IPS-18a (cell line): ENCODE results near the gene TRAPPC12.

ENCODE experiments used
- H3K27ac ChIP-seq: one replicate; pipeline ENCODE4 v1.5.1; 2013; ENCODE audit warnings: low read length
- H3K27me3 ChIP-seq: one replicate; pipeline ENCODE4 v1.6.1; 2013; ENCODE audit warnings: mild to moderate bottlenecking, low read length; ENCODE audit not compliant: control insufficient read depth, insufficient read depth
- H3K36me3 ChIP-seq: one replicate; pipeline ENCODE4 v1.6.1; 2013; ENCODE audit warnings: low read depth, low read length; ENCODE audit not compliant: control insufficient read depth
- H3K4me1 ChIP-seq: one replicate; pipeline ENCODE4 v1.6.1; 2013; ENCODE audit warnings: low read depth, low read length; ENCODE audit not compliant: control insufficient read depth
- H3K4me3 ChIP-seq: one replicate; pipeline ENCODE4 v1.5.1; 2013; ENCODE audit warnings: low read length
- H3K9ac ChIP-seq: one replicate; pipeline ENCODE4 v1.6.1; 2013; ENCODE audit warnings: mild to moderate bottlenecking, low read length, moderate library complexity
- H3K9me3 ChIP-seq: one replicate; pipeline ENCODE4 v1.6.1; 2013; ENCODE audit warnings: low read depth, low read length; ENCODE audit not compliant: control insufficient read depth

TRAPPC12 gene

DNA sequence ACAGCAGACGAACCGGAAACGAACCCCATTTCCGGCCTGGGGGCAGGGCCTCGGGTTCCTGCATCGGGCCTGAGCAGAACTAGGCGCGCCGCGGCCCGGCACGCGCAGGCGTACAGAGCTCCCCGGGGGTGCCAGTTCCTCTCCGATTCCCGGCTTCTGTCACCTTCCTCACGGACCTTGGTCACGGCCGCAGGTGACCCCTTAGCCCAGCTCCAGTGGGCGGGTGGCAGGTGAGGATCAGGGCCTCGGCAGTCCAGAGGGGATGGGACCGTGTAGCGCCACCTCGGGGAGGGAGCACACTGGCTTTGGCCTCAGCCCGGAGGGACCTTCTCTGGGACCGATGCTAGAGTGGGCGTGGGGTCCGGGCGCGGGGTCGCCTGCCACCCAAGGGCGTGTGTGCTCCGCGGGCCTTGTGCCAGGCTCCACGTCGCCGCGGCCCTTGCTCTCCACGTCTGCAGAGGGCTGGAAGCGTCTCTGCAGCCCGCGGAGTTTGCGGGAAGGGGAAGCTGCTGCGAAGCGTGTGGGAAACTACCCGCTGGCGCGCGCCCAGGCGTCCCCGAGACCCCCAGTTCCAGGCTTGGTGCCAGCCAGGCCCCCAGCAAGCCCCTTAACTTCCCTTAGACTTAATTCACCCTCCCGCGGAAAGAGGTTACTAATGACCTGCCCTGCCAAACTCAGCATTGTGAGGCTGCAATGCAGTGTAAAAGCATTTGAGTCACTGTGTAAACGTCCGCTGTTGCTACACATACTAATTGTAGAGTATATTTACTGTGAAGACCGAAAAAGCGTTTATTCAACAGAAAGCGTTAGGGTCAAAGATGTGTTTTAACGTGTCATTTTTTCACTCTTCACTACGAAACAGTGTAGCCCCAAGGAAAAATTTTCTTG, at the start of gene TRAPPC12:
Gene TRAPPC12 (plus strand): TSS at position 48 of the 888 bp plus-strand sequence. CDS start 7,930 bp downstream, outside the sequence.
- Histone ChIP-seq H3K9ac (peak within 1 kb of the TSS; percentile 73), H3K36me3 (peaks cover 3% of the 10 kb centered on the region), H3K4me3 (peak within 1 kb of the TSS; percentile 99), H3K9me3 (no peaks in the 10 kb centered on the region), H3K27me3 (no peaks in the 10 kb centered on the region), H3K27ac (no peak within 1 kb of the TSS), H3K4me1 (peaks cover 17% of the 10 kb centered on the region)

DNA sequence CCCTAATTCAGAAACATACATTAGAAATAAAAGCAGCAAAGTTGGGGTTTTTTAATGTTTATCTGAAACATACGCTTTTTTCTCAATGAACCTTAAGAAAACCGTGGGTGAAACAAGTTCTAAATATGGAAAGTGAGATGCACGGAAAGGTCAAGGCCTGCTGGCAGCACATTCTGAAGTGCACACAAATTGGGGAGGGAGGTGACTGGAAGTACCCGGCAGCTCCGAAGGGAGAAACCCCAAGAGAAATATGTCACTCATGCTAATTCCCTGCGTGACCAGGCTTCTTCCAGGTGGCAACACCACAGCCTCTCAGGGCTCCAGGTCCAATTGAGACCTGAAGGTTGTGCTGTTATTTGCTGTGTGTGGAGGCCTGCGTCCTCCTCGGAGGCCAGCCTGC, 47.4 kb upstream of the TRAPPC12 start:
- Histone ChIP-seq H3K9me3 (no peaks in the 10 kb centered on the region), H3K4me3 (no peak overlapping the region), H3K27ac (no peak overlapping the region), H3K36me3 (peaks cover 3% of the 10 kb centered on the region), H3K27me3 (no peaks in the 10 kb centered on the region), H3K9ac (no peak overlapping the region), H3K4me1 (no peaks in the 10 kb centered on the region)

DNA sequence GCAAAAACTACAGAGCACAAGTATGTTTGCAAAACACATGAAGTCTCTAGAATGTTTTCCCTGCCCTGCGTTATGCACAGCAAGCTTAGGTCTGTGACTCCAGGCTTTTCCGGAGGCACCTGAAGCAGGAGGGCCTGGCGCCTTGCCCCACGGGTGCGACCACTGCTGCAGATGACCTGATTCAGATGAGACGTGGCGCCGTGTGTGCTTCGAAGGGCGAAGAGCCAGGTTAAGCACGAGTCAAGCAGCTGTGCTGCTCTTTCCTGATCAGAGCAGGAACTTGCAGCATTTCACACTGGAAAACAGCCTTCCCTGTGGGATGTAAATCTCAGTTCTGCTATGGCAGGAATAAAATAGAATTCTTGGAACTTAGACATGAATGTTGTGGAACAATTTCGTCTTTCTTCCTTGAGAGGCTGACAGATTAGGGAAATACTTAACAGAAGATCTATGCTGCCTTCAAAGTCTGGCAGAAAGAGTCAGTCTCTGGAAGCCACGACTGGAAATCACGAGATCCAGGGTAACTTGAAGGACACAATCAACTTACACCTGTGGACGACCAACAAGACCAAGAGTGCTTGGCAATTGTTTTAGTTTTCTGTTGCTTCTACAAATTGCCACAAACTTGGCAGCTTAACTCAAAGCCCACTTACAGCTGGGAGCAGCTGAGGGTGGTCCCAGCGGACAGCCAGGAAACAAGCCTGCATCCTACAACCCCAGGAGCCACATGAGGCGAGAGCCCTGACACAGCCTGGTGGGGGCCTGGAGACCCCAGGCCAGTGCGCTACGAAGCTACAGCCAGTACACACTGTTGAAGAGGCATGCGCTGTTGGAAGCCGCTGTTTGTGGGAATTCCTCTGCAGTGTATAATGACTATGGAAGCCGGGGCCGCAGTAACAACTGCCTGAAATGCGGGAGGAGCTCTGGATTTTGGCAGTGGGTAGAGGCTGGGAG, 44.8 kb upstream of the TRAPPC12 start:
- no peak overlapping the region for H3K27ac ChIP-seq
- no peaks in the 10 kb centered on the region for H3K9me3 ChIP-seq
- H3K9ac ChIP-seq, result no peak overlapping the region
- no peaks in the 10 kb centered on the region for H3K4me1 ChIP-seq
- H3K4me3 ChIP-seq, result no peak overlapping the region
- H3K36me3 ChIP-seq, result peaks cover 3% of the 10 kb centered on the region
- H3K27me3 ChIP-seq, result no peaks in the 10 kb centered on the region

DNA sequence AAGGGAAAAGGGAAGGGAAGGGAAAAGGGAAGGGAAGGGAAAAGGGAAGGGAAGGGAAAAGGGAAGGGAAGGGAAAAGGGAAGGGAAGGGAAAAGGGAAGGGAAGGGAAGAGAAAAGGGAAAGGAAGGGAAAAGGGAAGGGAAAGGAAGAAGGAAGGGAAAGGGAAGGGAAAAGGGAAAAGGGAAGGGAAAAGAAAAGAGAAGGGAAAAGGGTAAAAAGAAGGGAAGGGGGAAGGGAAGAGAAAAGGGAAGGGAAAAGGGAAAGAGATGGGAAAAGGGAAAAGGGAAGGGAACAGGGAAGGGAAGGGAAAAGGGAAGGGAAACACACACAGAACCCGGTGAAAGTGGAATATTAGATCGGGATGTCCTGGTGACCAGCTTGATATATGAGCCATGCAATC, 42.6 kb upstream of the TRAPPC12 start:
- H3K36me3 ChIP-seq, result peaks cover 3% of the 10 kb centered on the region
- no peak overlapping the region for H3K9ac ChIP-seq
- H3K27ac ChIP-seq, result no peak overlapping the region
- H3K4me3 ChIP-seq, result no peak overlapping the region
- no peaks in the 10 kb centered on the region for H3K9me3 ChIP-seq
- H3K27me3 ChIP-seq, result no peaks in the 10 kb centered on the region
- no peaks in the 10 kb centered on the region for H3K4me1 ChIP-seq

DNA sequence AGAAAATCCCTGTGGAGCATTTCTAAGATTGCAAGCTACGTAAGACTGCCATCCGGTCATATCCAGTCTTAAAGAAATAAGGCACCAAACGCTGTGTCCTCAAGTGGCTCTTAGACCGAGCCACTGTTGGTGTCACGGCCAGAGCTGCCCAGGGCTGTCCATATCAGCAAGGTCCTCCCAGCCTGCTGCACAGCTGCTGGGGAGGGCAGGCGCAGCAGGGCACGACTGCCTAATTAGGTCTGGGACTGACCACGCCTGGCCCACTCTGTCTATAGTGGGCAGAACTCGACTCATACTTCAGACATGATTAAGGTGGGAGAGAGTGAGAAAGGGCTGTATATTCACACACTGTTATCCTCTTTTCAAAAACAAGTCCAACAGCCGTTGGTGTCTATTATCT, 41.2 kb upstream of the TRAPPC12 start:
- H3K36me3 ChIP-seq, result peaks cover 3% of the 10 kb centered on the region
- H3K9me3 ChIP-seq, result no peaks in the 10 kb centered on the region
- no peak overlapping the region for H3K9ac ChIP-seq
- H3K27ac ChIP-seq, result no peak overlapping the region
- H3K4me1 ChIP-seq, result no peaks in the 10 kb centered on the region
- H3K27me3 ChIP-seq, result no peaks in the 10 kb centered on the region
- no peak overlapping the region for H3K4me3 ChIP-seq

DNA sequence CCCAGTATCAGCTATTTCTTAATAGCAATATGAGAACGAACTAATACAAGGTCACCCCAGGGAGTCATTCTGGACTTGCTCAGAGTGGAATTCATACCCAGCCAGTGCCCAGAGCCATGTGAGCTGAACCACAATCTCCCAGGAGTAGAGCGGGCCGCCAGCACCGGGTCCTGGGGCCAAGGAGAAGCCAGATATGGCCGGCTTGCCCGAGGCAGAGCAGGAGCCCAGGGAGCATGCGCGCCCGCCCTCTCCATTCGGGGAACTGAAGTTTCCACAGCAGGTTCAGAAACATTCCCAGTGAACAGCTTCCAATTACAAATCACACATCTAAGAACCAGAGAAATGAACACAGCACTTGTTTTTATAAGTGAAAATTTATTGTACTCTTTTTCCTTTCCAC, 39.4 kb upstream of the TRAPPC12 start:
- no peak overlapping the region for H3K4me3 ChIP-seq
- no peaks in the 10 kb centered on the region for H3K9me3 ChIP-seq
- H3K9ac ChIP-seq, result no peak overlapping the region
- H3K36me3 ChIP-seq, result no peaks in the 10 kb centered on the region
- H3K27ac ChIP-seq, result no peak overlapping the region
- no peaks in the 10 kb centered on the region for H3K27me3 ChIP-seq
- H3K4me1 ChIP-seq, result no peaks in the 10 kb centered on the region

DNA sequence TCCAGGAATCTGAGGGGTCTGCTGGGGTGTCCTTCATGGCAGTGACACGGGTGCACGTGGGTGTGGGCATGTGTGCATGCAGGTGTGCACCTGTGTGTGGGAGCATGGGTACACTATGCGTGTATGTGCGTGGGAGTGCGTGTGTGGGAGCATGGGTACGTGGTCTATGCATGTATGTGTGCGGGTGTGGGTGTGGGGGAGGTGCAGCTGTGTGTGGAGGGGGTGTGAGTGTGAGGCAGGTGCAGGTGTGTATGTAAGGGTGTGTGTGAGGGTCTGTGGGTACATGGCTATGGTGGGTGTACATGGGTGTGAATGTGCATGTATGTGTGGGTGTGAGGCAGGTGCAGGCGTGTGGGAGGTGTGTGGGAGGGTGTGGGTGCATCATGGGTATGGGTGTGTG, 38.2 kb upstream of the TRAPPC12 start:
- no peaks in the 10 kb centered on the region for H3K27me3 ChIP-seq
- no peaks in the 10 kb centered on the region for H3K36me3 ChIP-seq
- H3K9me3 ChIP-seq, result no peaks in the 10 kb centered on the region
- H3K4me1 ChIP-seq, result no peaks in the 10 kb centered on the region
- H3K4me3 ChIP-seq, result no peak overlapping the region
- no peak overlapping the region for H3K27ac ChIP-seq
- no peak overlapping the region for H3K9ac ChIP-seq

DNA sequence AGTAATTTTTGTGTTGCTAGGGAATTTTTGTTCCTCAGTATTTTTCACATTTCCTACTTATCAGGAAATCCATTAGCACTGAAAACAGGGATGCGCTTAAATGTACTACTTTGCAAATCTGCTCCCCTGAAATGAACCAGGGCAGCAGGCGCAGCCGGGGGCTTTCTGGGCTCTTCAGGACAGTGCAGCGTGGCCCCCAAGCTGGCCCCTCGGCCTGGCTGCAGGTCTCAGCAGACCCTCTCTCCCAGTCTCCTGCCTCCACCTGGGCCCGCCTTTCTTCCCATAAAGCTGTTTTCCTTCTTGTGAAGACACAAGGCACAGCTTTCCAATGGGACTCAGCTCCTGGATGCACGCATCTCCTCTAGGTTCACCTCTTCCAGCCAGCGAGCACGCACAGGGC, 37.2 kb upstream of the TRAPPC12 start:
- no peak overlapping the region for H3K27ac ChIP-seq
- H3K4me3 ChIP-seq, result no peak overlapping the region
- no peaks in the 10 kb centered on the region for H3K36me3 ChIP-seq

DNA sequence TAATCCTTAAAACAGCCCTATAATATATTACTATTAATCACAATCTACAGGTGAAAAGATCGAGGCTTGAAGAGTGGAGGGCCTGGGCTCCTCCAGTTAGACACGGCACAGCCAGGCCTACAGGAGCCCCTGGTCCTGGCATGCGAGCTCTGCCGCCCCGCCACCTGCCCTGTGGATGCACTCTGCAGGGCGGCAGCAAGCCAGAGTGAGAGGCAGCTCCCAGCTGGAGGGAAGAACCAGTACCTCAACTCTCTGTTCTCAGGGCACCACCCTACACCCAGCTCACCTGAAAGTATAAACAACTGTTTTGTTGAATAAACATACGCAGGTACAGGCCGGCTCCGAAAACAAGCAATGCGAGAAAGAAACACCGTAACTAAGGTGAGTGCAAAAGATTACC, 36.5 kb upstream of the TRAPPC12 start:
- Histone ChIP-seq H3K4me1 (no peaks in the 10 kb centered on the region), H3K27ac (no peak overlapping the region), H3K4me3 (no peak overlapping the region), H3K27me3 (no peaks in the 10 kb centered on the region), H3K9ac (no peak overlapping the region), H3K36me3 (no peaks in the 10 kb centered on the region), H3K9me3 (no peaks in the 10 kb centered on the region)

More for the DNA sequence above, 37.2 kb upstream of the TRAPPC12 start:
- Histone ChIP-seq H3K9ac (no peak overlapping the region), H3K4me1 (no peaks in the 10 kb centered on the region), H3K9me3 (no peaks in the 10 kb centered on the region), H3K27me3 (no peaks in the 10 kb centered on the region)

DNA sequence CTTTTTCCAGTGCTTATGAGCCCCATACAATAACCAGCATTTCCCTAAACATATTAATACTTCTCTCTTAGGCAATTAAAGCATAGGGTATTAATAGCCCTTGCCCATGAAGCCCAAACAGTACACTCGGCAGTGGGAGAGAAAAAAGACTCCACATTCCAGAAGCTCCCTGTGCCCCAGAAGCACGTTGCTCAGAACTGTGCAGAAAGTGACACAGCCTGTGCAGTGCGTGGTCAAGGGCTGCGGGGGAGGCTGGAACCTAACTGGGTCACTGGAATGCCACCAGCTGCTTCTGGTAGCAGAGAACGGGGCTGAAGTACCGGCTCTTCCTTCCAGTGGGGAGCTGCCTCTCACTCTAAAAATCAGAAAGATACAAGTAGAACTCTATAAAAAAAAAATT, 34.6 kb upstream of the TRAPPC12 start:
- H3K27ac ChIP-seq, result no peak overlapping the region

DNA sequence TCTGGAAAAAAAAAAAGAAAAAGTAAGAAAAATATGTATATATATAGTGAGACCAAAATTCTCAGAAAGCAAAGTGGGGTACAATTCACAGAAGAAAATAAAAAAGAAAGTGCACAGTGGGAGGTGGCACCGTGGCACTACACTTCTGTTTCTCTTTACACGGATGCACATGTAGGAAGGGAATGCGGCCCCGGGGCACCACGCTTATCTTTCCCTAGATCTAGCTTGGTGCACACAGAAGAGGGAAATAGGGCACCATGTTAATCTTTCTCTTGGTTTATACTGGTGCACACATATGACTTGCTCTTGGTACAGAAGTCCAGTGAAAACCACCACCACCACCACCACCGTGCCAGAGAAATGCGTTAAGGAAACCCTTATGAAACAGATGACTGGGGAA, 33.9 kb upstream of the TRAPPC12 start:
- no peaks in the 10 kb centered on the region for H3K36me3 ChIP-seq
- no peaks in the 10 kb centered on the region for H3K4me1 ChIP-seq
- no peaks in the 10 kb centered on the region for H3K27me3 ChIP-seq
- no peak overlapping the region for H3K27ac ChIP-seq
- no peaks in the 10 kb centered on the region for H3K9me3 ChIP-seq
- H3K9ac ChIP-seq, result no peak overlapping the region
- no peak overlapping the region for H3K4me3 ChIP-seq

More for the DNA sequence above, 34.6 kb upstream of the TRAPPC12 start:
- H3K4me1 ChIP-seq, result no peaks in the 10 kb centered on the region
- H3K9ac ChIP-seq, result no peak overlapping the region
- H3K9me3 ChIP-seq, result no peaks in the 10 kb centered on the region
- H3K4me3 ChIP-seq, result no peak overlapping the region
- H3K27me3 ChIP-seq, result no peaks in the 10 kb centered on the region
- H3K36me3 ChIP-seq, result no peaks in the 10 kb centered on the region
